KBM-7 (cell line): ENCODE data around the gene BCO1.
"Not testable (repeated sequence)": the region's sequence is repeated elsewhere in the genome, so short reads cannot be mapped to it uniquely, and the experiment has no call there.

ENCODE experiments used
- DNase-seq: peaks from one replicate; pipeline ENCODE4 v3.0.0-alpha.2; 2015
- in situ Hi-C: fragments of 300-500 bp; cut with MboI; formaldehyde crosslinking; loops from 2 replicates; pipeline ENCODE4 v1.14.3; 2020; ENCODE audit warnings: low sequenced_read_pairs, low pct_unique_long_range_greater_than_20kb, mixed read lengths

Gene BCO1

GRCh38 chr16:81238296-81239011, at the start of gene BCO1:
Gene BCO1, plus strand, starts transcription at chr16:81238689. Its CDS starts 220 bp downstream, at chr16:81238909.
- DNase-seq = no peak
- in situ Hi-C loops = no loop called here

- DNase-seq = no peak
- in situ Hi-C loops = no loop called here
These were observed 49.3 kb upstream of the BCO1 start for GRCh38 chr16:81189100-81189664.

GRCh38 chr16:81190667-81191066, 47.8 kb upstream of the BCO1 start:
- in situ Hi-C loops = no loop called here
- DNase-seq = no peak

- in situ Hi-C loops = no loop called here
These were observed 42.5 kb upstream of the BCO1 start for GRCh38 chr16:81195885-81196534.

GRCh38 chr16:81198635-81199034, 39.9 kb upstream of the BCO1 start:
- in situ Hi-C loops = no loop called here
- no peak for DNase-seq

More at GRCh38 chr16:81195885-81196534, 42.5 kb upstream of the BCO1 start:
- no peak for DNase-seq

GRCh38 chr16:81201267-81201666, 37.2 kb upstream of the BCO1 start:
- in situ Hi-C loops = no loop called here

GRCh38 chr16:81204798-81205680, 33.5 kb upstream of the BCO1 start:
- in situ Hi-C loops = no loop called here
- DNase-seq = peak; percentile 63

More at GRCh38 chr16:81201267-81201666, 37.2 kb upstream of the BCO1 start:
- no peak for DNase-seq

GRCh38 chr16:81207076-81207475, 31.4 kb upstream of the BCO1 start:
- DNase-seq = no peak
- in situ Hi-C loops = no loop called here

- in situ Hi-C loops = no loop called here
- DNase-seq = no peak
These were observed 27.7 kb upstream of the BCO1 start for GRCh38 chr16:81210807-81211206.

GRCh38 chr16:81212830-81213465, 25.5 kb upstream of the BCO1 start:
- no peak for DNase-seq

GRCh38 chr16:81214745-81215166, 23.7 kb upstream of the BCO1 start:
- DNase-seq = no peak
- in situ Hi-C loops = no loop called here

More at GRCh38 chr16:81212830-81213465, 25.5 kb upstream of the BCO1 start:
- in situ Hi-C loops = no loop called here

- in situ Hi-C loops = no loop called here
- no peak for DNase-seq
These were observed 22.4 kb upstream of the BCO1 start for GRCh38 chr16:81216114-81216513.

- no peak for DNase-seq
- in situ Hi-C loops = no loop called here
These were observed 21.8 kb upstream of the BCO1 start for GRCh38 chr16:81216706-81217105.

GRCh38 chr16:81219151-81219550, 19.3 kb upstream of the BCO1 start:
- DNase-seq = no peak
- in situ Hi-C loops = no loop called here

- DNase-seq = no peak
- in situ Hi-C loops = no loop called here
These were observed 18.1 kb upstream of the BCO1 start for GRCh38 chr16:81220349-81220748.

GRCh38 chr16:81221731-81222130, 16.8 kb upstream of the BCO1 start:
- in situ Hi-C loops = no loop called here
- no peak for DNase-seq

GRCh38 chr16:81224824-81225223, 13.7 kb upstream of the BCO1 start:
- DNase-seq = no peak
- in situ Hi-C loops = no loop called here

- DNase-seq = peak; percentile 39
- in situ Hi-C loops = not testable (repeated sequence)
These were observed 12.8 kb upstream of the BCO1 start for GRCh38 chr16:81225697-81226096.

- DNase-seq = no peak
- in situ Hi-C loops = no loop called here
These were observed 10.7 kb upstream of the BCO1 start for GRCh38 chr16:81227785-81228184.
